Hematopoietic multipotent progenitor cell treated with erythropoietin and hydrocortisone succinate and interleukin-3 and kit ligand, for 8 days (in vitro differentiated cells): Measurements from ENCODE around the gene CCDC136.

Source experiments
- DNase-seq: peaks from one replicate; pipeline ENCODE4 v3.0.0-alpha.2; 2015

CCDC136 gene

DNA sequence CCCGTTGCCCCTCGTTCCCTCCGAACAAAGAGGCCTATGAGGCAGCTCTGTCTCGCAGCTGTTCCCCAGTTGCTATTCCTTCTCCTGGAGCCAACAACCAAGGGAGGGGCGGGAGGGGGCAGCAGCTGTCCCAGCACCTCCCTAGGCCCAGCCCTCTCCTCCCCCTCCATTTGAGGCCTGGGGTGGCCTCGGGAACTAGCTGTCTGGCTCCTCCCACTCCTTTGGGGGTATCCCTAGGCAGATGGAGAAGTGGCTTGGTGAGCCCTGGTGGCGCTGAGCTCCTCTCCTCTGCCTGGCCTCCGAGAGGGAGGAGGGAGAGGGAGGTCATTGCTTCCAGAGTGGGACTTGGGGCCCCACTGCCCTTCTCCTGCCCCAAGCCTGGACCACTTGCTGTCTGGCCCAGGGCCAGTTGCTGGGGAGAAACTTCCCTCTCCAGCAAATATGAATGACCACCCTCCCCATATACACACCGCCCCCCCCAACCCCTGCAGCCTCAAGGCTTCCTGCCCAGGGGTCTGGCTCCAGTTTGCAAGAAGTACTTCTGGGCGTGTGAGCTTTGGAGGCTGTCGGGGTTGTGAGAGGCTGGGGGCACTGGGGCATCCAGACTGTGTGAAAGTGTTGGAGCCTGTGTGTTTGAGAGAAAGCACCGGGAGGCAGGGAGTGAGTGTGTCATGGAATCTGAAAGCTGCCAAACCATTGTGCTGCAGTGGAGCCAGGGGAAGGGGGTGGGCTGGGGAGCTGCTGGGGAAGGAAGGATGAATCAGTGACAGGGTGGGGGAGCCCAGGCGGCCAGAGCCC lies 41.6 kb downstream of the CCDC136 start:
- DNase-seq: no peak

DNA sequence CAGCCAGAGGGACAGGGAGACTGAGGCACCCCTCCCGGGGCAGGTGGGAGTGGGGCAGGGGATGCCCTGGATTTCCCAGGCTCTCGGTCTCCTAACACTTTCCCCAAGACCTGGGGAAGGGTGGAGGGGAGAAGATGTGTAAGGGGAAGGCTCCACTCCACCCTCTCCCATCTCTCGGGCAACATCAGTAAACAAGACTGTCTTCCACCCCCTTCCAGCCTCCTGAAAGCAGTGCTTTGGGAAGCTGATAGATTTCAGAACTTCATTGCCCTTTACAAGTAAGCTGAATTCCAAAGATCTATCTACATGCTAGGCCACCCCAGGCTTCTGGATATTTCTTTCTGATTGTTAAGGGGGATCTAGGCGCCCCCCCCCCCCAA lies 42.2 kb downstream of the CCDC136 start:
- no peak for DNase-seq

DNA sequence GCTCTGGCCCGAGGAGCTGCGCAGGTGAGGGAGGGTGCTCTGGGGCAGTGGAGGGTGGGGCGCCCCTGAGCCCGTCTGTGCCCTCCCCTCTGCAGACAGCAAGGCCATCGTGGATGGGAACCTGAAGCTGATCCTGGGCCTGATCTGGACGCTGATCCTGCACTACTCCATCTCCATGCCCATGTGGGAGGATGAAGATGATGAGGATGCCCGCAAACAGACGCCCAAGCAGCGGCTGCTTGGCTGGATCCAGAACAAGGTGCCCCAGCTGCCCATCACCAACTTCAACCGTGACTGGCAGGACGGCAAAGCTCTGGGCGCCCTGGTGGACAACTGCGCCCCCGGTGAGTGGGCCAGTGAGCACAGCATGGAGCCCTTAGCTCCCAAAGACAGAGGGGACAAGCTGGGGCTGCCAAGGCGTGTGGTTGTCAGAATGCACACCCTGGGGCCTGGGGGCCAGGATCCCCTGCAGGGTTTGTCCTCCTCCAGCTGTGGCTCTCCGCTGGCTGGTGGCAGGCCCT lies 43.5 kb downstream of the CCDC136 start:
- DNase-seq: no peak

DNA sequence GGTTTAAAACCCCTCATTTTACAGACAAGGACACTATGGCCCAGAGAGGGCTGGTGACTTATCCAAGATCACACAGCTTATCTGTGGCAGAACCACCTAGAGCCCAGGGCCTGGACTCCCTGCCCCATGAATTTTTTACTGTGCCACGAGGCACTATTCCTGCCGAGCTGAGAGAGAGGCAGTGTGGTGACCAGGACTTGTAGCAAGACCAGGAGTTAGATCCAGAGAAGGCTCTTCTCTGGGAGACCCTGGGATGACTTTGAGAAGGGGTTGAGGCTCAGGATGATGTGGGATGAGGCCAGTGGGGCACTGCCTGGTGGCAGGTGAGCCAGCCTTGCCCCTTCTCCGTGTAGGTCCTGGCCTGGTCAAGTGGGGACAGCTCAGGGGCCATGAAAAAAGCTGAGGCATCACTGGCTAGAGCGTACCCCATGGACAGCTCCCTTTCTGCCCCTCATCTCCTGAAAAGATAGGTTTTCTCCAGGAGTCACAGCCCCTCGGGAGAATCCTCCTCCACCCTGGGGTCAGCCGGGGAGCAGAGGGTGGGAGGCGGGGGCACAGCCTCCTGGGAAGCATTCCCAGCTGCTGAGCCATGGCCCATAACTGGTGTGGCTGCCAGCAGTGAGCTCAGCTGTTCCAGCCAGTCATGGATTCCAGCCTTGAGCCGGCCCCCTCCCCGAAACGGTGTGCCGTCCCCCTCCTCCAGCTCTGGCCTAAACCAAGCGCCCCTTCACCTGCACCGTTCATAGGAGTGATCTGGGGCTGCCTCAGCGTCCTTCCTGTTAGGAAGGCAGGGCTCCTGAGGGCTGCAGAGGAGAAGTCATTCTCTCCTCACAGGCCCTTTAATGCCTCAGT lies 44.2 kb downstream of the CCDC136 start:
- DNase-seq: no peak

DNA sequence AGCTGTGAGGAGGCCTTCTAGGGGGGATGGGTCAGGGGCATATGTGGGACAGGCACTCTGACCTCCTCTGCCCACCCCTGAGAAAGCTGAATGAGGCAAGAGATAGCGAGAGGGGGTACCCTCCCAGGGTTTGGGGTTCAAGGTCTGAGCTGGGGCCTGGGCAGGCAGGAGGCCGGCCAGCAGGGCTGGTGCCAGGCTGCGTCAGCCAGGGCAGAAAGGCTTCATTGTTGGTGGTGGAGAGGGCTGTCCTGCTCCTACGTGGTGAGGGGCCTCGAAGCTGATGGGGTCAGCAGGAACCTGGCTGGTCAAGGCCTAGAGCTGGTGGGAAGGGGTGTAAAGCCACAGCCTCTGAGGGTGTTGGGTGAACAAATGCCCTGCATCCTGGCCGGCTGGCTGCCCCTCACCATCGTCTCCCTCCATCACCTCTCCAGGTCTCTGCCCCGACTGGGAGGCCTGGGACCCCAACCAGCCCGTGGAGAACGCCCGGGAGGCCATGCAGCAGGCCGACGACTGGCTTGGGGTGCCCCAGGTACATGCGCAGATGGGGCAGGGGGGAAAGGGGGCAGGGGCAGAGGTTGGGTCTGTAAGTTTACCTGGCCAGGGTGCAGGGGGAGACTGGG lies 45.1 kb downstream of the CCDC136 start:
- DNase-seq: no peak

DNA sequence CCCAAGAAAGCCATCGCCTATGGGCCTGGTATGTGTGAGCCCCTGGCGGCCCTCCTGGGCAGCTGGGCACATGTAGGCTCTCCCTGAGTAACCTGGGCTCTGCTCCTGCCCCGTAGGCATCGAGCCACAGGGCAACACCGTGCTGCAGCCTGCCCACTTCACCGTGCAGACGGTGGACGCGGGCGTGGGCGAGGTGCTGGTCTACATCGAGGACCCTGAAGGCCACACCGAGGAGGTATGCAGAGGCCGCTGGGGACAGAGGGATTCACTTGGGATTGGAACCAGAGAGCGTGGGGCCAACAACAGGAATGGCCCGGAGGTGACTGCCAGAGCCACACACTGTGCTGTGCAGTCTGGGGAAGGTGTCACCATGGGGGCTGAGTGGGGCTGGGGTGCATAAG lies 45.8 kb downstream of the CCDC136 start:
- no peak for DNase-seq

DNA sequence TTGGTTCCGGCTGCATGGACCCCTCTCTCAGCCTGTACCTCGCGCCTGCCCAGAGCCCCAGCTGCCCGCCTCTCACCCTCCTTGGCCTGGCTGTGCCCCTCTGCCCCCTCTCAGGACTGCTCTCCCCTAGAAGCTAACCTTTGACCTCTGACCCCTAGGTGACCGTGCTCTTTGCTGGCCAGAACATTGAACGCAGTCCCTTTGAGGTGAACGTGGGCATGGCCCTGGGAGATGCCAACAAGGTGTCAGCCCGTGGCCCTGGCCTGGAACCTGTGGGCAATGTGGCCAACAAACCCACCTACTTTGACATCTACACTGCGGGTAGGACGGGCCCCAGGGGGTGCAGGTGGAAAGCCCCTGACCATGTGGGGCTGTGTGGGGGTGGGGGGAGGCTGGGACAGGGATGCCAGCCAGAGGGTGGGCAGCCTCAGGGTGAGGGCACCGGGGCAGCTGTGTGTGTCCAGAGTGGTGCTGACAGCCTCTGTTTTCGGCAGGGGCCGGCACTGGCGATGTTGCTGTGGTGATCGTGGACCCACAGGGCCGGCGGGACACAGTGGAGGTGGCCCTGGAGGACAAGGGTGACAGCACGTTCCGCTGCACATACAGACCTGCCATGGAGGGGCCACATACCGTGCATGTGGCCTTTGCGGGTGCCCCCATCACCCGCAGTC lies 46.5 kb downstream of the CCDC136 start:
- DNase-seq: no peak

DNA sequence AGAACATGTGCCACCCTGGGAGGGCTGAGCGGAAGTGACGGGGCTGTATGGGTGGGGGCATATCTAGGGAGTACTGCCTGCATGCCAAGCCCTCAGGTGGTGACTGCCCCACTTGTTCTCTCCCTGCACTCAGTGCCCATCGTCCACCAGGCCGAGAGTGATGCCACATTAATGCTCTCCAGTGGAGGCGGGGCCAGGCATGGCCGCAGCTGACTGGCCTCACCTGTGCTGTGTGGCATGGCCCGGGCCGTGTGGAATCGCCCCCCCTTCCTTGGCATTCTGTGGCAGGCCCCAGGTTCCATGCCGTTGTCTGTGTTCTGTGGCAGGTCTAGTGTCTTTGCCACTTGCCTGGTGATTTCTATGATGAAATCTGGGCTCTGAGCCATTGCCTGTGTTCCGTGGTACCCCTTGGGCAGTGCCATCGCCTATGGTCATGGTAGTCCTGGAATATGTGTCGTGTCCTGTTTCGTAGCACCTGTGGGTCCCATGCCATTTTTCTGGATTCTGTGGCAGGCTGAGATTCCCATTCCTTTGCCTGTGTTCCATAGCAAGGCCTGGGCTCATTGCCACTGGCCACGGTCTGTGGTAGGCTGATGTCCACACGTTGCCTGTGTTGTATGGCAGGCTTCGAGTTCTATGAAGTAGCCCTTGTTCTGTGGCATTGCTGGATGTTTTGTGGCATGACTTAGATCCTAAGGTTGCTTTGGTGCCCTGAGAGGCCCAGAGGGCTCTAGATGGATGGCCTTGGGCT lies 47.4 kb downstream of the CCDC136 start:
- DNase-seq: no peak

DNA sequence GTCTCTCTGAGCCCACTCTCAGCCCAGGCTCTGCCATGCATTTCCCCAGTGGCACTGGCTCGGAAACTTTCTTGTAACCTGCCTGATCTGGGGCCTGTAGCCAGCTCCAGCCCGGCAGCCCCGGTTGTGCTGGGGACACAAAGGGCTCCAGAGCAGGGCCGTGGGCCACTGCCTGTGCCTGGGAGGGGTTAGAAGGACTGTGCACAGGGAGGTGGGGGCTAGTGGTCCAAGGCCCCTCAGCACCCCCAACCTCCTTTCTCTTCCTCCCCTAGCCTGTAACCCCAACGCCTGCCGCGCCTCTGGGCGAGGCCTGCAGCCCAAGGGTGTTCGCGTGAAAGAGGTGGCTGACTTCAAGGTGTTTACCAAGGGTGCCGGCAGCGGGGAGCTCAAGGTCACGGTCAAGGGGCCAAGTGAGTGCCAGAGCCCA lies 48.0 kb downstream of the CCDC136 start:
- no peak for DNase-seq

DNA sequence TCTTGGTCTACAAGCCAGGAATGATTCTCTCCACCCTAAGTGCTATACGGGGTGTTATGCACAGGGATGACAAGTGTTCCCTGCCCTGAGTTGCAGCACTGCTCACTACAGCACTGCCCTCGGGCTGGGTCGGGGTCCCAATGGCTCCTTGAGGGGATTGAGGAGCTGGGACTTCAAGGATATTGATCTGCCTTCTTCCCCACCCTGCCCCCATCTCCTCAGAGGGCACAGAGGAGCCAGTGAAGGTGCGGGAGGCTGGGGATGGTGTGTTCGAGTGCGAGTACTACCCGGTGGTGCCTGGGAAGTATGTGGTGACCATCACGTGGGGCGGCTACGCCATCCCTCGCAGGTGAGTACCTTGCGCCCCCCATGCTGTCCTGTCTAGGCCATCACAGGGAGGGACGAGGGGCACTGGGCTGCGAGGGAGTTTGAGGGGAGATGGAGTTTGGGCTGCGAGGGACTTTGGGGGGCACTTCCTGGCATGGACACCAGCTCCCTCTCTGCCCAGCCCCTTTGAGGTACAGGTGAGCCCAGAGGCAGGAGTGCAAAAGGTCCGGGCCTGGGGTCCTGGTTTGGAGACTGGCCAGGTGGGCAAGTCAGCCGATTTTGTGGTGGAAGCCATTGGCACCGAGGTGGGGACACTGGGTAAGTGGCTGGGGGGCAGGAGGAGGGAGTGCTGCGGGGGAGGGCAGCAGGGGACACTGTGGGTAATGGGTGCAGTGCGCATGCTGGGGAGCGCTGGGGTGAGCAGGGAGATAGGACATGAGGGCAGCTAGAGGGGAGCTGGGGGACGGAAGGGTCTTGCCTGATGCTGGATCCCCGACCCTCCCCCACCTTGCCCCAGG lies 48.8 kb downstream of the CCDC136 start:
- no peak for DNase-seq

DNA sequence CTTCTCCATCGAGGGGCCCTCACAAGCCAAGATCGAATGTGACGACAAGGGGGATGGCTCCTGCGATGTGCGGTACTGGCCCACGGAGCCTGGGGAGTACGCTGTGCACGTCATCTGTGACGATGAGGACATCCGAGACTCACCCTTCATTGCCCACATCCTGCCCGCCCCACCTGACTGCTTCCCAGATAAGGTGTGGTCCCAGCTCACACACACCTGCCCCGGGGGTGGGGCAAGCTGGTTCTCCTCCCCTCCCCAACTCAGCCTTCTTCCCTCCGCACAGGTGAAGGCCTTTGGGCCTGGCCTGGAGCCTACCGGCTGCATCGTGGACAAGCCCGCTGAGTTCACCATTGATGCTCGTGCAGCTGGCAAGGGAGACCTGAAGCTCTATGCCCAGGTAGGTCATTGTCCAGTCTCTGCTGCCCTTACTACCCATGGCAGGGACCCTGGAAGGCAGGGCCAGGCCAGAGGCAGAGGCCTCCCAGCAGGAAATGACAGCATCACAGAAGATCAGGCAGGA lies 49.5 kb downstream of the CCDC136 start:
- no peak for DNase-seq

DNA sequence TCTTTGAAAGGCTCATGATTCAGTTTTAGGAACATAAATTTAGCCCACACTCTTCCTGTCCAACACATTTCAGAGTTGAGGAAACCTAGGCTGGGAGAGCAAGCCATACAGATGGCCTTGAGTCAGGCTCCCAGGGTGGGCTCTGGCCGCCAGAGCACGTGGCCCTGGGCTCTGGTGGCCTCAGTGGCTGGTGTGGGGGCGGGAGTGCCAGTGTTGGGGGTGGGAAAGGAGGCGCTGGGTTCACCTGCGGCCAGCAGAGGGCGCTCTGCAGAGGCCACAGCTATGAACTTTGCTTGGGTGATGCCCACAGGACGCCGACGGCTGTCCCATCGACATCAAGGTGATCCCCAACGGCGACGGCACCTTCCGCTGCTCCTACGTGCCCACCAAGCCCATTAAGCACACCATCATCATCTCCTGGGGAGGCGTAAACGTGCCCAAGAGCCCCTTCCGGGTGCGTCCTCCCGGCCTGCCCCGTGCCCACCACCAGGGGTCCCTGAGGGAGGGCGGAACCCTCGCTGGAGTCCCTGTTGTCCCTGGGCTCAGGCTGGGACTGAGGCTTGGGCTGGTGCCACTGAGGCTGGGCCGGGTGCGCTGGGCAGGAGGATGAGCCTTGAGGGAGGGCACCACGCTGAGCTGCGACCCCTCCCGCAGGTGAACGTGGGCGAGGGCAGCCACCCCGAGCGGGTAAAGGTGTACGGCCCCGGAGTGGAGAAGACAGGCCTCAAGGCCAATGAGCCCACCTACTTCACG lies 50.3 kb downstream of the CCDC136 start:
- DNase-seq: peak; percentile 64

DNA sequence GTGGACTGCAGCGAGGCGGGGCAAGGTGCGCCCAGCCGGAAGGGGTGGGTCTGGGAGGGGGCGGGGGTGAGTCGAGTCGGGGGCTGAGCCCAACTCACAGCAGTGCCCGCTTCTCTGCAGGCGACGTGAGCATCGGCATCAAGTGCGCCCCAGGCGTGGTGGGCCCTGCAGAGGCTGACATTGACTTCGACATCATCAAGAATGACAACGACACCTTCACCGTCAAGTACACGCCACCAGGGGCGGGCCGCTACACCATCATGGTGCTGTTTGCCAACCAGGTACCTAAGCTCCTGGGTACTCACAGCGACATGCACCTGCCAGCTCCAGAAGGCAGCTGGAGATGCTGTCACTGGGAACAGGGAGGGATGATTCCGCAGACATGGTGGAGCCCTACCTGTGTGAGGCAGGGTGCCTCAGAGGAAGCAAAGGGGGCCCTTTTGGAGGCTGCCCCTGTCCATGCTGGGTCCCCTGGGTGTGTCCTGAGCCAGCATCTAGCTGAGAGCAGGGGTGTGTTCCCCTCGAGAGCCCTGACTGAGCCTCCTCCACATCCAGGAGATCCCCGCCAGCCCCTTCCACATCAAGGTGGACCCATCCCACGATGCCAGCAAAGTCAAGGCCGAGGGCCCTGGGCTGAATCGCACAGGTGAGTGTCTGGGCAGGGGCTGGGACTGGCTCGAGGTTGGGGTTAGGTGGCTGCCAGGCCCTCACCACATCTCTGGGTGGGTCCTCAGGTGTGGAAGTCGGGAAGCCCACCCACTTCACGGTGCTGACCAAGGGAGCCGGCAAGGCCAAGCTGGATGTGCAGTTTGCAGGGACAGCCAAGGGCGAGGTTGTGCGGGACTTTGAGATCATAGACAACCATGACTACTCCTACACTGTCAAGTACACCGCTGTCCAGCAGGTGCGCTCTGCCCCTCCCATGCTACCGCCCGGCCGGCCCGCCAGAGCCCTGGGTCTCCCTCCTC lies 51.2 kb downstream of the CCDC136 start:
- DNase-seq: no peak

DNA sequence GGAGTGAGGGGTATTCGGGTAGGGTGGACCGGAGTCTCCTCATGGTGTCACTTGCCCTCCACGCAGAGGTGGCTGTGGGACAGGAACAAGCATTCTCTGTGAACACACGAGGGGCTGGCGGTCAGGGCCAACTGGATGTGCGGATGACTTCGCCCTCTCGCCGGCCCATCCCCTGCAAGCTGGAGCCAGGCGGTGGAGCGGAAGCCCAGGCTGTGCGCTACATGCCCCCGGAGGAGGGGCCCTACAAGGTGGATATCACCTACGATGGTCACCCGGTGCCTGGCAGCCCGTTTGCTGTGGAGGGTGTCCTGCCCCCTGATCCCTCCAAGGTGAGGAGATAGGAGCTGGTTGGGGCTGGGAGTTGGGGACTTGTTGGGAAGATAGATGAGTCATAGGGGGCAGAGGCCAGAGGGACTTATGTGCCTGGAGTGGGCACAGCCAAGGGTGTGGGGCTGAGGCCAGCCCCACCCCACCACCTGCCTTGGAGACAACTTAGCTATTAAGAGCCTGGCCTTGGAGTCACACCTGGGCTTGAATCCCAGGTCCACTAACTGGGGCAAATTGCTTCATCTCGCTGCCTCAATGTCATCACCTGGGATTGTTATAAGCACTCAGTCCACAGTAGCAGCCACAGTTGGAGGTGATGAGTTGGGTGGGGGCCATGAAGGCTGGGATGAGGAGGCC lies 52.3 kb downstream of the CCDC136 start:
- DNase-seq: no peak

DNA sequence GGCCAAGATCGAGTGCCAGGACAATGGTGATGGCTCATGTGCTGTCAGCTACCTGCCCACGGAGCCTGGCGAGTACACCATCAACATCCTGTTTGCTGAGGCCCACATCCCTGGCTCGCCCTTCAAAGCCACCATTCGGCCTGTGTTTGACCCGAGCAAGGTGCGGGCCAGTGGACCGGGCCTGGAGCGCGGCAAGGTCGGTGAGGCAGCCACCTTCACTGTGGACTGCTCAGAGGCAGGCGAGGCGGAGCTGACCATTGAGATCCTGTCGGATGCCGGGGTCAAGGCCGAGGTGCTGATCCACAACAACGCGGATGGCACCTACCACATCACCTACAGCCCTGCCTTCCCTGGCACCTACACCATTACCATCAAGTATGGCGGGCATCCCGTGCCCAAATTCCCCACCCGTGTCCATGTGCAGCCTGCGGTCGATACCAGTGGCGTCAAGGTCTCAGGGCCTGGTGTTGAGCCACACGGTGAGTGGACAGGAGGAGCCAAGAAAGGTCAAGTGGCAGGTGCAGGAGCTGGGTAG lies 53.1 kb downstream of the CCDC136 start:
- no peak for DNase-seq

DNA sequence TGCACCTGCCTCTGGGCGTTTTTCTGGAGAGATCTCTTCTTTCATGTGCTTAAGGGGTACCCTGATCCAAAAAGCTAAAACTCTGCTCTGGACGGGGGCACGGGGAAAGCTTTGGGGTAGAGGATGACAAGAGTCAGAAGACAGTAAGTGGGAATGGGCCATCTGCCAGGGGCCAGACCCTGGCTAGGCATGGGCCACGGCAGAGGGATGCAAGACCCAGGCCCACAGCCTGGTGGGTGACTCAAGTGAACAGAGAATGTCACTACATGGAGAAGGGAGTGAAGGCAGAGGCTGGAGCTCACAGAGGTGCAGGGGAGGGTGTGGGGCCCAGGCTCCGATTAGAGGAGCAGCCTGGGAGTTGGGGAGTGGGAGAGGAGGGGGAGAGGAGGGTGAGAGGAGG lies 53.7 kb downstream of the CCDC136 start:
- no peak for DNase-seq

DNA sequence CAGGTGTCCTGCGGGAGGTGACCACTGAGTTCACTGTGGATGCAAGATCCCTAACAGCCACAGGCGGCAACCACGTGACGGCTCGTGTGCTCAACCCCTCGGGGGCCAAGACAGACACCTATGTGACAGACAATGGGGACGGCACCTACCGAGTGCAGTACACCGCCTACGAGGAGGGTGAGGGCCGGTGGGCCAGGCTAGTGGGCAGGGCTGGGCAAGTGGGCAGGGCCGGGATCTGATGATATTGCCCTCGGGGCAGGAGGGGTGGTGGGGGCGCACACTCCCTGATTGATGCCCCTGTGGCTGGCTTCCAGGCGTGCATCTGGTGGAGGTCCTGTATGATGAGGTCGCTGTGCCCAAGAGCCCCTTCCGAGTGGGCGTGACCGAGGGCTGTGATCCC lies 54.2 kb downstream of the CCDC136 start:
- no peak for DNase-seq
